Fibroblast of lung (primary cell): ENCODE data around the gene MMS19. TPM values are rescaled to one million over a fixed set of nuclear protein-coding genes. Genes with fewer than 3 reads are reported as not detected.
A peak's percentile ranks its signal among the peaks of the same experiment; 100 is the strongest.

ENCODE experiments used
- DNase-seq, 2 donors: peaks; one replicate each; pipeline versions ENCODE4 v3.0.0 to v3.0.0-alpha.2; 2010; ENCODE audit warnings: low read depth in 2 of 2
- H2AFZ ChIP-seq: 2 replicates; pipeline ENCODE4 v1.5.1; 2012; ENCODE audit warnings: low read length, control low read depth, inconsistent platforms
- H3K27ac ChIP-seq: 2 replicates; pipeline ENCODE4 v1.5.1; 2011; ENCODE audit warnings: low read length, control low read depth; ENCODE audit not compliant: insufficient read depth
- H3K27me3 ChIP-seq: 2 replicates; pipeline ENCODE4 v1.5.1; 2011; ENCODE audit warnings: mild to moderate bottlenecking, low read length; ENCODE audit not compliant: control insufficient read depth, insufficient read depth
- H3K36me3 ChIP-seq: 2 replicates; pipeline ENCODE4 v1.5.1; 2011; ENCODE audit warnings: low read length; ENCODE audit not compliant: control insufficient read depth, insufficient read depth
- H3K4me1 ChIP-seq: 2 replicates; pipeline ENCODE4 v1.5.1; 2011; ENCODE audit warnings: low read length; ENCODE audit not compliant: control insufficient read depth, insufficient read depth; ENCODE audit errors: extremely low read depth
- H3K4me2 ChIP-seq: 2 replicates; pipeline ENCODE4 v1.5.1; 2011; ENCODE audit warnings: low read length, control low read depth; ENCODE audit not compliant: insufficient read depth; ENCODE audit errors: extremely low read depth
- H3K4me3 ChIP-seq, 4 experiments: fragments of 200-600 bp in 1 of 4; sonication (generic) in 1 of 4; replicated peaks in 1 of 4; 2 replicates each; pipeline ENCODE4 v1.5.1; 2011 to 2016; ENCODE audit warnings: low read length in 4 of 4, low read depth in 3 of 4, mild to moderate bottlenecking in 3 of 4, control low read depth in 2 of 4, inconsistent platforms in 1 of 4, mixed read lengths in 1 of 4; ENCODE audit not compliant: insufficient read depth in 1 of 4; ENCODE audit errors: control extremely low read depth in 1 of 4
- H3K79me2 ChIP-seq: 2 replicates; pipeline ENCODE4 v1.5.1; 2012; ENCODE audit warnings: mild to moderate bottlenecking, low read length, inconsistent platforms; ENCODE audit not compliant: control insufficient read depth, insufficient read depth
- H3K9ac ChIP-seq: 2 replicates; pipeline ENCODE4 v1.5.1; 2011; ENCODE audit warnings: mild to moderate bottlenecking, low read length, control low read depth; ENCODE audit not compliant: insufficient read depth
- H3K9me3 ChIP-seq: 2 replicates; pipeline ENCODE4 v1.5.1; 2012; ENCODE audit warnings: low read depth, low read length; ENCODE audit not compliant: control insufficient read depth, insufficient read depth
- H4K20me1 ChIP-seq: 2 replicates; pipeline ENCODE4 v1.5.1; 2011; ENCODE audit warnings: low read length; ENCODE audit not compliant: control insufficient read depth, insufficient read depth; ENCODE audit errors: extremely low read depth
- EZH2 ChIP-seq: IDR thresholded peaks from 2 replicates; pipeline ENCODE4 v1.5.1; 2012; ENCODE audit warnings: low read length, control low read depth, mild to moderate bottlenecking; ENCODE audit errors: missing control alignments
- polyA plus RNA-seq, 2 donors: library from polyadenylated mRNA; depleted of rRNA in 1 of 2; stranded (reverse) in 1 of 2; unstranded in 1 of 2; fragments of >200 nt; gene quantifications; 2 replicates each; pipeline ENCODE4 v1.2.1, GENCODE V29; 2011 to 2012; ENCODE audit warnings: missing spikeins in 1 of 2
- total RNA-seq: library from RNA; depleted of rRNA; stranded (reverse); fragments of >200 nt; gene quantifications from 2 replicates; pipeline ENCODE4 v1.2.1, GENCODE V29; 2014
- TF ChIP-seq, protein P1 (sequence below), 2 donors: IDR thresholded peaks in 1 of 2; conservative IDR thresholded peaks in 1 of 2; 1 replicate in 1 of 2; 2 replicates in 1 of 2; pipeline ENCODE4 v1.5.1; 2011 to 2012; ENCODE audit warnings: low read length in 2 of 2, control low read depth in 1 of 2, inconsistent platforms in 1 of 2, low read depth in 1 of 2, mild to moderate bottlenecking in 1 of 2

MMS19 gene
- total and polyA plus RNA-seq, 2 donors (not counting 1 experiment from before 2014, with no cell fraction given), result 44.7 to 64.7 TPM

DNA sequence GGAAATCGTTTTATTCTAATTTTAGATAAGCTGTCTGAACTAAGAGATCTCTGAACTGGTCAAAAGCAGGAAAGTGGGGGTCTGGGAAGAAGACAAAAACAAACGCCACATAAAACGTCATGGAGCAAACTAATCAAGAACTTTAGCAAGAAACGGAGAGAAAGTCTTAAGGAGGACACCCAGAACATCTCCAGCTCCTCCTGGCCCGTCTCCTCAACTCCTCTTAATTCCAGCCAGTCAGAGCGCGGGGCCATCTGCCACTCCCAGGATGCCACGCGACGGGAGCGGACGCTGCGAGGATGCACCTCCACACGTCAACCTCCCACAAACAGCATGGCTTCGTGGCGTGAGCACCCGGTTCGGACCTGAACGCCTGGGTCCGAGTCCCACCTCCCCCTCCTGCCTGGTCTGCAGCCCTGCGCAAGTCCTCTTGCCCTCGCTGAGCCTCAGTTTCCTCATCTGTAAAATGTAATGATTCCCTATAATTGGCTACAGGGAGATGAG, 598 bp downstream of the MMS19 start:
- peak; percentile 67 to 82 for DNase-seq
- no peaks in the 10 kb centered on the region for H4K20me1 ChIP-seq

DNA sequence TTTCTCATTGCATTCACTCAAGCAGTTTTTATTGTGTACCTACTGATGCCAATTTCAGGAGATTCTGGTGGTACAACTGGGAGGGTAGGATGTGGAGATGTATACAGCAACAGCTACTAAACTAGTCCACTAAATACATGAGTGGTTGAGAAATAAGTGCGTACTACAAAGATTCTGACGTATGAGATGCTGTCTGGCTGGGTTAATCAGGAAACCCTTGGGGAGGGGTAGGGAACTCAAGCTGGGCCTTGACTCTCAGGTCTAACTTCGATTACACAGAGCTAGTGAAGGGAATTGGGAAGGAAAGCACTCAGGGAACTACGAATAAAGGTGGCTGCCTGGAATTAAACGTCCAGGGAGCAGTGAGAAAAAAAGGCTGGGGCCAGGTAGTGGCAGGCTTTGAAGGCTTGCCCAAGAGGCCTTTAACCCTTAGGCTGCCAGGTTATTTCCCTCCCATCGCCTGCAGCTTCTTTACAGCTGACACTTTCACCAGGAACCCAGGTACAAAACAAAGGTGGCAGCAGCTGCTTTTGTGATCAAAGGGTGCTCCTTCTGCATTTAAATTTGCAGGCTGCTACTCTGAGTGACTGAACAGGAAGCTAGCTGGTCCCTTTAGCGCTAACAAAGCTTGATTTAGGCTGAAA, 3.2 kb downstream of the MMS19 start:
- no peak overlapping the region for H2AFZ ChIP-seq
- peak; percentile 23 to 55 for DNase-seq
- peaks cover 82% of the 10 kb centered on the region for H3K79me2 ChIP-seq
- no peaks in the 10 kb centered on the region for H4K20me1 ChIP-seq
- TF ChIP-seq, protein P1, sequence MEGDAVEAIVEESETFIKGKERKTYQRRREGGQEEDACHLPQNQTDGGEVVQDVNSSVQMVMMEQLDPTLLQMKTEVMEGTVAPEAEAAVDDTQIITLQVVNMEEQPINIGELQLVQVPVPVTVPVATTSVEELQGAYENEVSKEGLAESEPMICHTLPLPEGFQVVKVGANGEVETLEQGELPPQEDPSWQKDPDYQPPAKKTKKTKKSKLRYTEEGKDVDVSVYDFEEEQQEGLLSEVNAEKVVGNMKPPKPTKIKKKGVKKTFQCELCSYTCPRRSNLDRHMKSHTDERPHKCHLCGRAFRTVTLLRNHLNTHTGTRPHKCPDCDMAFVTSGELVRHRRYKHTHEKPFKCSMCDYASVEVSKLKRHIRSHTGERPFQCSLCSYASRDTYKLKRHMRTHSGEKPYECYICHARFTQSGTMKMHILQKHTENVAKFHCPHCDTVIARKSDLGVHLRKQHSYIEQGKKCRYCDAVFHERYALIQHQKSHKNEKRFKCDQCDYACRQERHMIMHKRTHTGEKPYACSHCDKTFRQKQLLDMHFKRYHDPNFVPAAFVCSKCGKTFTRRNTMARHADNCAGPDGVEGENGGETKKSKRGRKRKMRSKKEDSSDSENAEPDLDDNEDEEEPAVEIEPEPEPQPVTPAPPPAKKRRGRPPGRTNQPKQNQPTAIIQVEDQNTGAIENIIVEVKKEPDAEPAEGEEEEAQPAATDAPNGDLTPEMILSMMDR (conservative IDR thresholded peaks at IDR 0.05 in 1 of 2, IDR thresholded peaks at IDR 0.05 in 1 of 2; ENCODE audit: low read depth in 1 of 2, low read length in 2 of 2), result no peak
- no peak overlapping the region for H3K27ac ChIP-seq
- peaks cover 3% of the 10 kb centered on the region for H3K4me1 ChIP-seq
- no peaks in the 10 kb centered on the region for H3K9me3 ChIP-seq
- no peaks in the 10 kb centered on the region for H3K27me3 ChIP-seq
- peak overlapping the region; percentile 26 for H3K4me2 ChIP-seq
- H3K9ac ChIP-seq, result no peak overlapping the region
- peaks cover 1% of the 10 kb centered on the region for H3K36me3 ChIP-seq
- H3K4me3 ChIP-seq, result no peak overlapping the region

More for the DNA sequence above, 598 bp downstream of the MMS19 start:
- peak overlapping the region; percentile 90 for H3K9ac ChIP-seq
- H2AFZ ChIP-seq, result peak overlapping the region; percentile 81
- H3K79me2 ChIP-seq, result peaks cover 72% of the 10 kb centered on the region
- H3K27ac ChIP-seq, result peak overlapping the region; percentile 95
- H3K4me1 ChIP-seq, result peaks cover 8% of the 10 kb centered on the region
- no peaks in the 10 kb centered on the region for H3K27me3 ChIP-seq
- H3K9me3 ChIP-seq, result no peaks in the 10 kb centered on the region
- peaks cover 1% of the 10 kb centered on the region for H3K36me3 ChIP-seq
- H3K4me2 ChIP-seq, result peak overlapping the region; percentile 84
- H3K4me3 ChIP-seq, result peak overlapping the region; percentile 98 to 99 (median 98)
- TF ChIP-seq, protein P1 (conservative IDR thresholded peaks at IDR 0.05 in 1 of 2, IDR thresholded peaks at IDR 0.05 in 1 of 2; ENCODE audit: low read depth in 1 of 2, low read length in 2 of 2), result no peak
- no peak for TF ChIP-seq EZH2

DNA sequence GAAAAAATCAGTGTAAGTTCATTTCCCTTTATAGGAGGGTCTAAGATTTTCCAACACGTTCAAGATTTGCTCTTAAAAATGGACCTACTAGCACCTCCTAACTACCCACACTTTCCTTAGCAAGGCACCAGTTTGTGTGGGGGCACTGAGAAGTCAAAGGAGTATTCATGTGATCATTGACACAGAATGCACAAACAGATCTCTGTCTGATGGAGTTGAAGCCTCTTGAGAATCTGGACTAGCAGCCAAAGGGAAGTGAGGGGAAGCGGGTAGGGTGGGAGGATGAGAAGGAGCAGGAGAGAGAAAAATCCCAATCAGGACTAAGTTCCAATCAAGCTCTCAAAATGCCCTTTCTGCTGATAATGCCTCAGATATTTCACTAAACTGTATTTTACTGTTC, 4.1 kb downstream of the MMS19 start:
- H3K79me2 ChIP-seq, result peaks cover 87% of the 10 kb centered on the region
- no peaks in the 10 kb centered on the region for H3K9me3 ChIP-seq
- H3K4me2 ChIP-seq, result no peak overlapping the region
- H3K36me3 ChIP-seq, result peaks cover 1% of the 10 kb centered on the region
- H3K4me1 ChIP-seq, result peaks cover 2% of the 10 kb centered on the region
- DNase-seq, result no peak
- no peak overlapping the region for H3K4me3 ChIP-seq
- H3K27ac ChIP-seq, result no peak overlapping the region
- no peak overlapping the region for H3K9ac ChIP-seq
- no peak for TF ChIP-seq EZH2
- TF ChIP-seq, protein P1 (conservative IDR thresholded peaks at IDR 0.05 in 1 of 2, IDR thresholded peaks at IDR 0.05 in 1 of 2; ENCODE audit: low read depth in 1 of 2, low read length in 2 of 2), result no peak
- H4K20me1 ChIP-seq, result no peaks in the 10 kb centered on the region
- H3K27me3 ChIP-seq, result no peaks in the 10 kb centered on the region
- H2AFZ ChIP-seq, result no peak overlapping the region
